Measurements from ENCODE around the gene SCFD2.

The SCFD2 gene

DNA sequence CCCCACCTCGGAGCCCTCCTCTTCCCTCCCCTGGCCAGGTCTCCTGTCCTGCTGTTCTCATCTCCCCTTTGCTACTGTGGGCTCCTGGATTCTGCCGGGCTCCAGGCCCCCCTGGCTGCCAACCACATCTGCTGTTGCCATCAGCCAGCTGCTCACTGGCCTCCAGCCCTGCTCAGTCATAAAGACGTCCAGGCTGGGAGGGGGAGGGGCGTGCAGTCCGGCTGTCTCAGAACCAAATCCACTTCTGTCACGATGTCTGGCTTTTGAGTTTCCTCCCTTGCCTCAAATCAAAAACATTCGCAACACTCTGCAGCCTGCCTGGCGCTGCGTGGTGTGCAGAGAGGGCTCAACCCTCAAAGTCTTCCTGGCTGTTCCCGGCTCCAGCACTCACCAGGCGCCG, 496.7 kb downstream of the SCFD2 start:
- DNase-seq: peak; percentile 92

DNA sequence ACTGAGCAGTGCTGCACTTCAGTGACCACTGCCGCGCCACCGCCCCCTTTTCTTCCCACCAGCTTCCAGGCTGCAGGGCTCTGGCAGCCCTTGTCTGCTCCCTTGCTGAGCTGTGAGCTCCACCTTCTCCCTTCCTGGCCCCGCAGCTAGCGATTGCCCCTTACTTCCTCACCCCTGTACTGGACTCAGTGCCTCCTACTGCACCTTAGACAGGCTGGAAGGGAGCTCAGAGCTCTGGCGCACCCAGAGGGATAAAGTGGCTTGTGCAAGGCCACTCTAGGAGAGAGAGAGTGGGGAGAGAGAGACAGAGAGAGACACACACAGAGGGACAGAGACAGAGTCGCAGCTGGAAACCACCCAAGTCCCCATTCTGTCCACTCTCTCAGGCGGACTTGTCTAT, 497.7 kb downstream of the SCFD2 start:
- DNase-seq: peak; percentile 48

DNA sequence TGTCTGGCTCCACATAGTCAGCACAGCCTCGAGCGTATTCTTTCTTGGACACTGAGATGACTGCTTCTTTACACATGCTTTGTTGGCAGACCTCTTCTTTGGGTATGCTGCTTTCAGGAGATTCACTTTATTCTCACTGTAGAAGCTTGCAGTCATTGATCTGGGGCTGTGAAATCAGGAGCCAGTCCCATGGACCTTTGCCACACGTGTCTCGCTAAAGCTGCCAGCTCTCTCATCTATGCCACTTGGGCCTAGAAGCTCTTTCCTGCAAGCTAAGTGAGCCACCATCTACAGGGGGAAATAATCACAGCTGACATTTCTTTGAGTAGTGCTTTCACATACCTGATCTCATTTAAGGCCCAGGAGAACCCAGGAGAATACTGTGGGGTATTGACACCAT, 498.7 kb downstream of the SCFD2 start:
- no peak for DNase-seq

DNA sequence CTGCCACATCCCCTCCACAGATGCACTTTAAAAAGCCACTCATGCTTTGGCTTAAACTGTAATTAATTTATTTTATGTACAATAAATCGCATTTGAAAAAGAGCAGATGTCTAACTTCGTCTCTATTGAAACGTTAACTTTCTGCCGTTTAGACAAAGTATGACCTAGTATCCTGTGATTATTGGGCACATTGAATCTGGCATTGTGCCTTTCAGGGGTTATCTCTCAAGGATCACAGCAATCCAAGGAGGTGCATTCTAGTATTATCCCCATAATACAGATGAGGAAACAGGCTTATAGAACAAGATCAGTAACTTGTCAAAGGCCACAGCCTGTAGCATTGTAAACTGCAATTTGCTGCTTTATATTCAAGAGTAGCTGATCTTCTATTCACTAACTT, 499.1 kb downstream of the SCFD2 start:
- DNase-seq: no peak

- DNase-seq: no peak
These were observed 500.6 kb downstream of the SCFD2 start for GRCh38 chr4:52865300-52865699.

DNA sequence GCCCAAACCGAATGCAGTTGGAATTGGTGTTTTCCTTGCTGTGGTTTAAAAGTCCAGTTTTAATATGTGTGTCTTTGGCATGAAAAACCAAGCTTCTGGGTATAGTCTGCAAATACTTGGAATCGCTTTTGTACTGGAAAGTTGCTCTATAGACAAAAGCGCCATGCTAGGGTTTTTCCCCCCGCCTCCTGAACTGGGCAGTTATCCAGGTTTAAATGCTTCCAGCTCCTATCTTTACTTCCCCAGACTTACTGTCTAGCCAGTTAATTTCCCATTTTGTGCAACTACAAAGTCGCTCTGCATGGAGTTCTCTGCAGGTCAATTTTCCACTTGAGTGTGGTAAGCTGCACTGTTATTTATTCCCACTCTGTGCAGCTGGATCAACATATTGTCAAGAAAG, 501.1 kb downstream of the SCFD2 start:
- peak; percentile 81 for DNase-seq

DNA sequence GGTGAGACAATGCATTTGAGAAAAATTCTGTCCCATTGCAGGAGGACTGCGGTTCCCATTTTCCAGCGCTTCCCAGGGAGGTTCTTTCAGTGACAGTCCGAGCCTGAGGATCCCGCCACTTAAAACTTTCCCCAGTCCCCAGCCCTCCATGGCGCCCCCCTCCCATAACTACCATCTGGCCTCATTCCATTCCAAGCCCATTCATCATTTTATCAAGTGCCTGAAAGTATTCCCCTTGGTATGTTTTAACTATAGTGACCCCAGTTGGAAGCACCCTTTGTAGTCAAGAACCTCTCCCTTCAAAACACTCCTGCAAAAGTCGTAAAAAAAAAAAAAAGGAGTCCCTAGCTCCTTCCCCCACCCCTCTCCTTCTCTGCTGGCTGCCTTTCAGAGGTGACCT, 502.5 kb downstream of the SCFD2 start:
- no peak for DNase-seq

GRCh38 chr4:52862639-52863161, 503.2 kb downstream of the SCFD2 start:
- no peak for DNase-seq

DNA sequence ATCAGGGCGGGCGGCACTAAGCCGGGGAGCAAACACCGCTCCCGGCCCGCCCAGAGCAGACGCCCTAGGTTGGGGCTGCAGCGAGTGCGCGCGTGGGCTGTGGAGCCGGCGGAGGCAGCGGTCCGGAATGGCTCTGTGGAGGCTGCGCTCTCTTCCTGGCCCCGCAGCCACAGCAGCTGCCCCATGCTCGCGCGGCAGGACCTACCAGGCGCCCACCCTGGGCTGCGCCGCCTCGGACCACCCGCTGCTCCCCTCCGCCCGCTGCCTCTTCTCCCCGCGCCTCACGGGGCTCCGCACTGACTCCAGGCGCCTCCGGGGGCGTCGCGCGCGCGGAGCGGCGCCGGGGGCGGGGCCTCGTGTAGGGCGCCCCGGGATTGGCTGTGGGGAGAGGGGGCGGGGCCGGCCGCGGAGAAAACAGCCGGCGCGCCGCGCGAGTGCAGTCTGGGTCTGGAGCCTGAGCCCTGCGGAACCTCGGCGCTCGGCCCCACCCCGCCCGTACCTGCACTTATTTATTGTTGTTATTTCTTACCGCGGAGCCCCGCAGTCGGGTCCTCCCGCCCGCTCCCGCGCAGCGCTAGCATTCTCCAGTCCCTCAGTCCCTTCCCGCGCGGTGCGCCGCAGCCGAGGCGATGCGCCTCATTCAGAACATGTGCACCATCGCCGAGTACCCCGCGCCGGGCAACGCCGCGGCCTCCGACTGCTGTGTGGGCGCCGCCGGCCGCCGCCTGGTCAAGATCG, 503.8 kb downstream of the SCFD2 start, which contains the start of gene RASL11B:
Gene RASL11B, plus strand, starts transcription at position 439 of the 738 bp plus-strand sequence. Its CDS starts 191 bp downstream, at position 630.
- DNase-seq: peak; percentile 91

GRCh38 chr4:52861171-52861823, 504.6 kb downstream of the SCFD2 start:
- no peak for DNase-seq

DNA sequence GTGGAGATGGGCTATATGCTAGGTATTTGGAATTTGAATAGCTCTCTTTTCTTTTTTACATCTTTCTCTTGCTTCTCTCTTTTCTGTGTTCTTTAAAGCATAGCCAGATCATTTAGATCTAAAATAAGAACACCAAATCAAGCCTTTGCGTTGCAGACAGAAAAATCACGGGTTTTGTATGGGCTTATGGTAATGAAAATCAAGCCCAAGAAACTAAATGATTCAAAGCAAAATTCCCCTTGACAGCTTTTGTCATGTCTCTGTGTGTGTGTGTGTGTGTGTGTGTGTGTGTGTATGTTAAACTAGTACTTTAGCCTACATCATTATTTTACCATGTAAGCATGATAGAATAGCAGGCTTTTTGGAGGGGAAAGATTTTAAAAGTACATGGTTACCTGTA, 505.5 kb downstream of the SCFD2 start:
- no peak for DNase-seq

- DNase-seq: no peak
These were observed 509.1 kb downstream of the SCFD2 start for GRCh38 chr4:52856801-52857200.

DNA sequence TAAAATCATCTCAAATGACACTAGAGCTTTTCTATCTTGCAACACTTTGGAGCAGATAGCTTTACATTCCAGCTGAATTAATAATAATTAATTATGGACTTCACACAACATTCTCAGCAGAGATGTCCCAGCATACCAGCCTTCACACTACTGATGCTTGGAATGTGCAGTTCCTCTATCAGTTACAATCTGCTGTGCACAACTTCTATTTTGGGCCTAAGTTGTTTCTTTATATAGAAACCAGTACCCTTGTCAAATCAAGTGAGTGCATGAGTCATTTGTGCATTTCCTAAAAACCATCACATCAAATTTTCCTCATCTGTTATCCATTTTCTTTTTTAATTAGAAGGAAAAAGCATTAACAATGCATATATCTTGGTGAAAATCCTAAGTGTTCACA, 512.5 kb downstream of the SCFD2 start:
- no peak for DNase-seq

- no peak for DNase-seq
These were observed 513.1 kb downstream of the SCFD2 start for GRCh38 chr4:52852711-52853110.

GRCh38 chr4:52852041-52852440, 513.8 kb downstream of the SCFD2 start:
- DNase-seq: no peak

DNA sequence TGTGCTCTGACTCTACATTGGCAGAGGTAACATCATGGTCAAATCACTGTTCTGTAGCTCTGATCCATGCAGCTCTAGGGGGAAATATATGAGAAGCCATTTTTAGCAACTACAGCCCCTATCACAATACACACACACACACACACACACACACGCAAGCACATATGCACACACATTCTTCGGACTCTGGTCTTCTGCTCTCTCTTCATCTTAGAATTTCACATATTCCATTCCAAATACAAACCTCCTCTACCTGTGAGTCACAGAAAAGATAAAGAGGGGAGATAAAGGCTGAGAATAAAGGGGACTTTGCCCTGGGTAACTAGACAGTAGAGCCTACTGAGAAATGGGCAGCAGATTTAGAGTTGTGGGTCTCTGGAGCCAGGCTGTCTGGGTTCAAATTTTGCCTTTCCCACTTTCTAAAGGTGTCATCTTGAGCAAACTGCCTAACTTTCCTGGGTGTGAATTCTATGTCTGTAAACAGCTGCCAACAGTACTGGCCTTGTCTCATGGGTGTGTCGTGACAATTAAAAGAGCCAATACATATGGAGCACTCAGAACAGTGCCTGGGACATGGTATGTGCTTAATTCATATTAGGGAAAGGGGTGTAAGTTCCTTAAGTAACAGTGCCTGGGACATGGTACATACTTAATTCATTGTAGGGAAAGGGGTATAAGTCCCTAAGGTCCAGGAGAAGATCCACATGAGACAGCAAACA, 515.3 kb downstream of the SCFD2 start:
- no peak for DNase-seq

DNA sequence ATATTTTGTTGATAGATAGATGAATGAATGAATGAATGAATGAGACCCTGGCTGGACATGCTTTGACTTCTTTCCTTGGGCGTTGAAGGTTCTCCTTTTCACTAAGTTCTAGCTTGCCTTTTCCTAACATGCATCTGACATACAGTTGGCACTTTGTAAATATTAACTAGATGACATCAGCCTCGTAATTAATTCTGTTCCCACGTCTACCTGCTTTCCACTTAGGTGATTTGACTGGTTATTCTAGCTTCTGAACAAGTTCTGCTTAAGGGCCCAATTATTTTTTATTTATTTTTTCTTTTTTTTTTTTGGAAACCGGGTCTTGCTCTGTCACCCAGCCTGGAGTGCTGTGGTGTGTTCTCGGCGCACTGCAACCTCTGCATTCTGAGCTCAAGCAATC, 517.6 kb downstream of the SCFD2 start:
- no peak for DNase-seq

- DNase-seq: no peak
These were observed 519.4 kb downstream of the SCFD2 start for GRCh38 chr4:52846502-52846901.

- no peak for DNase-seq
These were observed 521.3 kb downstream of the SCFD2 start for GRCh38 chr4:52844596-52844995.

DNA sequence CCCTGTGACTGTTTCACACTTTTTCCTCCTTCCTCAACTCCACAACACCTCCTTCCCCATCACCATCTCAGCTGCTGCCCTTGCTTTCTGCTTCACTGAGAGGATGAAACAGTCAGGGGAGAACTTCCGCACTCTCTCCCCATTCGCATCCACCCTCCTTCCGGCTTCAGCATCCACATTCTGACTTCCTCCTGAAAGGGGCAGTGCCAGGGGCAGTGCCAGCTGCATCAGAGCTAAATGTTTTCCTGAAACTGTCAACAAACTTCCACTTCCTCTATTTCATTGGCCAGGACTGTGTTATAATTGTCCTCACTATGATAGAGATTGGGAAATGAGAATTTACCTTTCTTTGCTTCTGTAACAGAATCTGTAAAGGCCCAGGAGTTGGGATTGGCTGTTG, 521.9 kb downstream of the SCFD2 start:
- DNase-seq: no peak

- DNase-seq: no peak
These were observed 522.5 kb downstream of the SCFD2 start for GRCh38 chr4:52843351-52843750.

DNA sequence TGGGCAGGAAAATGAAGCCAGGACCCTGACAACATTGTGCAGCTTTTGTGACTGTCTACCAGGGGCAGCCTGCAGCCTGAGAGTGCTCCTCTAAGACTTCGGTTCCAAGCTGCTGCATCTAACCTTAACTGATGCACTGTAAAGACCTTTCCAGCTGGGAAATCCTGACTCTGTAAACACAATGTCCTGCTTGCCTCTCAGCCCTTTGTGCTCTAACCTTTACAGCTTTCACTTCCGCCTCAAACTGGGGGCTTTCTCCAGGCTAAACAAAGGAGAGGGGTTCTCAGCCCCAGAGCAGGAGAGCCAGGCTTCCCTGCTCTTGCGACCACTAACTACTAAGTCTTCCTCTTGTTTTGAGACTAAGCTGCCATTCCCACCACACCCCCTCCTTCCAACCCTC, 523.1 kb downstream of the SCFD2 start:
- no peak for DNase-seq

GRCh38 chr4:52841682-52842456, 524.0 kb downstream of the SCFD2 start:
- DNase-seq: peak; percentile 66

Data from femur (tissue), 1 donor.